ENCODE results near the gene ZBTB7C. TPM values are rescaled to one million over a fixed set of nuclear protein-coding genes. Genes with fewer than 3 reads are reported as not detected.

Gene ZBTB7C
- total RNA-seq, 1 donor from 2014 or later, result 0.15 TPM

DNA sequence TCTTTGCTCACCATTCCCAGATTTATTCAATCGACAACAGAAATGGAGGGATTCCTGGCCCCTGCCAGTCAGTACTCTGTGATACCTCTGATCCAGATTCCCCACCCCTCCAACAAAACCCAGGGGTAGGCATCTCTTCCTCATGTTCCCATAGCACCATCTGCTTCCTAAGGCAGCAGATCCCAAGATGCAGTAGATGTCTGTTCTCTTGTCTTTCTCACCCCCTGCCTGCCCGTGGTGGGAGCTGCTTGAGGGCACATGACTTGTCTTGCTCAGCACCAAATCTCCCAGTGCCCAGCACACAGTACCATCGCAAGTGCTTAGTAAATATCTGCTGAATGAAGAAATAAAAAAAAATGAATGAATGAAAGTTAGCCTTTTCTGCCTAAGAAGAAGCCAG lies 98.2 kb downstream of the ZBTB7C start:
- Histone ChIP-seq H3K36me3 (no peaks in the 10 kb centered on the region), H3K4me1 (peaks cover 35% of the 10 kb centered on the region), H2AFZ (replicated peaks) (no peak overlapping the region), H3K4me2 (no peak overlapping the region), H3F3A (ENCODE audit: low read depth) (peaks cover 15% of the 10 kb centered on the region), H3K9me3 (ENCODE audit: low read depth) (no peaks in the 10 kb centered on the region), H3K4me3 (no peak overlapping the region), H3K79me2 (ENCODE audit: low read depth) (no peaks in the 10 kb centered on the region), H4K20me1 (ENCODE audit: low read depth) (no peaks in the 10 kb centered on the region), H3K9ac (no peak overlapping the region), H3K27me3 (no peaks in the 10 kb centered on the region), H3K27ac (no peak overlapping the region)
- H3K4me3 Mint-ChIP-seq, result no peak overlapping the region
- DNase-seq (ENCODE audit: low spot score), result no peak
- peaks cover 32% of the 10 kb centered on the region for H3K4me1 Mint-ChIP-seq
- H3K27me3 Mint-ChIP-seq (ENCODE audit: insufficient read depth, low read depth), result peaks cover 11% of the 10 kb centered on the region
- TF ChIP-seq EZH2phosphoT487 (IDR thresholded peaks at IDR 0.05), result no peak
- TF ChIP-seq EZH2 (IDR thresholded peaks at IDR 0.05), result no peak
- TF ChIP-seq, protein P1, sequence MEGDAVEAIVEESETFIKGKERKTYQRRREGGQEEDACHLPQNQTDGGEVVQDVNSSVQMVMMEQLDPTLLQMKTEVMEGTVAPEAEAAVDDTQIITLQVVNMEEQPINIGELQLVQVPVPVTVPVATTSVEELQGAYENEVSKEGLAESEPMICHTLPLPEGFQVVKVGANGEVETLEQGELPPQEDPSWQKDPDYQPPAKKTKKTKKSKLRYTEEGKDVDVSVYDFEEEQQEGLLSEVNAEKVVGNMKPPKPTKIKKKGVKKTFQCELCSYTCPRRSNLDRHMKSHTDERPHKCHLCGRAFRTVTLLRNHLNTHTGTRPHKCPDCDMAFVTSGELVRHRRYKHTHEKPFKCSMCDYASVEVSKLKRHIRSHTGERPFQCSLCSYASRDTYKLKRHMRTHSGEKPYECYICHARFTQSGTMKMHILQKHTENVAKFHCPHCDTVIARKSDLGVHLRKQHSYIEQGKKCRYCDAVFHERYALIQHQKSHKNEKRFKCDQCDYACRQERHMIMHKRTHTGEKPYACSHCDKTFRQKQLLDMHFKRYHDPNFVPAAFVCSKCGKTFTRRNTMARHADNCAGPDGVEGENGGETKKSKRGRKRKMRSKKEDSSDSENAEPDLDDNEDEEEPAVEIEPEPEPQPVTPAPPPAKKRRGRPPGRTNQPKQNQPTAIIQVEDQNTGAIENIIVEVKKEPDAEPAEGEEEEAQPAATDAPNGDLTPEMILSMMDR (IDR thresholded peaks at IDR 0.05), result no peak
- no peaks in the 10 kb centered on the region for H3K9me3 Mint-ChIP-seq
- H3K36me3 Mint-ChIP-seq, result no peaks in the 10 kb centered on the region
- no peak overlapping the region for H3K27ac Mint-ChIP-seq

DNA sequence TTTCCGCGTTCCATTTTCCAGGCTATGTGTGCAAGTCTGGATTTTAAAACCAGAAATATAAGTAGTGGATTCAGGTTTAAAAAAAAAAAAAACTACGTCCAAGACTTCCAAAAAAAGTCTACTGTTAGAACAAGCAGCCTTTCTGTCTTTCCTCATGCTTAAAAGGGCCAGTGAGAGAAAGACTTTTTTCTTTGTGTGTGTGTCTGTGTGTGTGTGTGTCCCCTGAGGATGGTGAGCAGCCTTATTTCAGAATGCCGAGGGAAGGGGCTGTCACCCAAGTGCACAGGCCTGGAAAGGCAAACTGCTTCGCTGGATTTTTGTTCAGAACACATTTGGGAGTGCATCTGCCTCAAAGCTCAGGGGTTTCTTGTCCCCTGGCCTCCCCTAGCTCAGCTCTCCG lies 98.8 kb downstream of the ZBTB7C start:
- TF ChIP-seq, protein P1 (IDR thresholded peaks at IDR 0.05), result no peak
- TF ChIP-seq EZH2 (IDR thresholded peaks at IDR 0.05) (no peak), EZH2phosphoT487 (IDR thresholded peaks at IDR 0.05) (no peak)
- H3K36me3 Mint-ChIP-seq, result no peaks in the 10 kb centered on the region
- Histone ChIP-seq H3K27me3 (no peaks in the 10 kb centered on the region), H3K27ac (no peak overlapping the region), H2AFZ (replicated peaks) (no peak overlapping the region), H3K4me2 (no peak overlapping the region), H3F3A (ENCODE audit: low read depth) (peaks cover 15% of the 10 kb centered on the region), H3K9me3 (ENCODE audit: low read depth) (no peaks in the 10 kb centered on the region), H3K36me3 (no peaks in the 10 kb centered on the region), H3K4me1 (peaks cover 38% of the 10 kb centered on the region), H3K4me3 (no peak overlapping the region), H3K9ac (no peak overlapping the region), H4K20me1 (ENCODE audit: low read depth) (no peaks in the 10 kb centered on the region), H3K79me2 (ENCODE audit: low read depth) (no peaks in the 10 kb centered on the region)
- H3K9me3 Mint-ChIP-seq, result no peaks in the 10 kb centered on the region
- H3K27me3 Mint-ChIP-seq (ENCODE audit: insufficient read depth, low read depth), result peaks cover 13% of the 10 kb centered on the region
- peaks cover 29% of the 10 kb centered on the region for H3K4me1 Mint-ChIP-seq
- H3K4me3 Mint-ChIP-seq, result no peak overlapping the region
- DNase-seq (ENCODE audit: low spot score), result no peak
- no peak overlapping the region for H3K27ac Mint-ChIP-seq

DNA sequence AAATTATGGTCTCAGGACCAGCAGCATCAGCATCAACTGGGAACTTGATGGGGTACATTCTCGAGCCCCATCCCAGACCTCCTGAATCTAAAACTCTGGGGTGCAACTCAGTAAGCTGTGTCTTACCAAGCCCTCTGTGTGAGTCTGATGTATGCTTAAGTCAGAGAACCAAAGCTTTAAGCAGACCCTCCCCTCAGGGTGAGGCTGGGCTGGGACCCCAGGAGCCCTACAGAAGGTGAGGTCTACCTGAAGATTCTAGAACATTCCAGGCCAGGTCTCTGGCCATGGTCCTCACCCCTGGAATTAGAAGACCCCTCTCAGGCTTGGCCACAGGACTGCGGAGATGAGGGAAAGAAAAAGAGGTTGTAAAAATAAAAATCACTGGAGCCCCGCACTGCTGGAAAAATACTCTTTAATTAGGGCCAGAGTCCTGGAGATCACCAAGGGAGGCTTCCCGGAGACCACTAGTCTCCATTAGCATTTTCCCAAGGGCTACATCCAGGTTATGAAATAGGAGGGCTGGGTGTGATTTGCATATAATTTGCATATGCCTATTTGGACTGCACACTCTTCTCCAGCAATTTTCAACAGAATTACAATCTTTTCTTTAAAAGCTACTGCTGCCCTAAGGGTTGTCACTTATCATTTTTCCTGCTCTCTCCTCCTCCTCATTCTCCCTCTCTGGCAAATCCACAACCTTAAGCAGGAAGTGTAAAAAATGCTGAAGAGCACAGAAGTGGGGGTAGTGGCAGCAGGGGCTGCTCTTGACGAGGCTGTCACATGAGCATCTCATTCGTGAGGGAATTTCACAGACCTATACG lies 100.2 kb downstream of the ZBTB7C start:
- H3K27ac Mint-ChIP-seq, result no peak overlapping the region
- no peak overlapping the region for H3K4me3 Mint-ChIP-seq
- H3K4me1 Mint-ChIP-seq, result peaks cover 25% of the 10 kb centered on the region
- H3F3A ChIP-seq (ENCODE audit: low read depth), result peaks cover 9% of the 10 kb centered on the region
- no peak for TF ChIP-seq EZH2 (IDR thresholded peaks at IDR 0.05)
- TF ChIP-seq, protein P1 (IDR thresholded peaks at IDR 0.05), result no peak
- TF ChIP-seq EZH2phosphoT487 (IDR thresholded peaks at IDR 0.05), result no peak
- no peaks in the 10 kb centered on the region for H3K36me3 Mint-ChIP-seq
- no peak overlapping the region for H3K4me2 ChIP-seq
- H3K4me3 ChIP-seq, result no peak overlapping the region
- no peak overlapping the region for H3K9ac ChIP-seq
- peaks cover 13% of the 10 kb centered on the region for H3K27me3 Mint-ChIP-seq (ENCODE audit: insufficient read depth, low read depth)
- H3K9me3 ChIP-seq (ENCODE audit: low read depth), result no peaks in the 10 kb centered on the region
- no peaks in the 10 kb centered on the region for H3K27me3 ChIP-seq
- peaks cover 34% of the 10 kb centered on the region for H3K4me1 ChIP-seq
- H3K79me2 ChIP-seq (ENCODE audit: low read depth), result no peaks in the 10 kb centered on the region
- no peaks in the 10 kb centered on the region for H3K36me3 ChIP-seq
- no peak overlapping the region for H2AFZ ChIP-seq (replicated peaks)
- DNase-seq (ENCODE audit: low spot score), result no peak
- H3K9me3 Mint-ChIP-seq, result no peaks in the 10 kb centered on the region
- H3K27ac ChIP-seq, result no peak overlapping the region
- H4K20me1 ChIP-seq (ENCODE audit: low read depth), result no peaks in the 10 kb centered on the region
